IMR-90 (cell line): ENCODE data around the gene SLX1B. TPM values are rescaled to one million over a fixed set of nuclear protein-coding genes. Genes with fewer than 3 reads are reported as not detected.
"Not testable (repeated sequence)": the region's sequence is repeated elsewhere in the genome, so short reads cannot be mapped to it uniquely, and the experiment has no call there.

Experiments
- ATAC-seq: fragments of 200-7000 bp; cut with Tn5 transposase; 2 replicates; pipeline ENCODE4 v1.9.1; 2020; ENCODE audit warnings: low read depth, mild to moderate bottlenecking, moderate library complexity
- BruUV-seq: library from RNA; stranded (reverse); fragments of 400-500 nt; replicated peaks from 2 replicates; lab custom pipeline; 2021; lab: Mats Ljungman, UMichigan
- CTCF ChIA-PET: fragments of 300-600 bp; formaldehyde crosslinking; extraction: SDS; loops from one replicate; lab custom pipeline; 2021; ENCODE audit warnings: antibody characterized with exemption; lab: Yijun Ruan, JAX
- POLR2A ChIA-PET: fragments of 300-600 bp; sonication (Branson Sonifier 250); formaldehyde crosslinking; loops from one replicate; lab custom pipeline; 2022; ENCODE audit warnings: antibody characterized with exemption; ENCODE audit not compliant: unreplicated experiment; lab: Charles Lee
- DNase-seq: peaks from one replicate; pipeline ENCODE4 v3.0.0; 2013
- H2AFZ ChIP-seq: replicated peaks from 2 replicates; pipeline ENCODE3; 2013; ENCODE audit warnings: low read length, mild to moderate bottlenecking; ENCODE audit not compliant: poor library complexity
- H2AK5ac ChIP-seq: 2 replicates; pipeline ENCODE4 v1.6.1; 2013; ENCODE audit warnings: low read depth, low read length, inconsistent platforms
- H2AK9ac ChIP-seq: replicated peaks from 2 replicates; pipeline ENCODE3; 2013; ENCODE audit warnings: mild to moderate bottlenecking, low read depth, low read length, moderate library complexity; ENCODE audit not compliant: poor library complexity
- H2BK120ac ChIP-seq: 2 replicates; pipeline ENCODE4 v1.6.1; 2013; ENCODE audit warnings: low read depth, low read length, inconsistent platforms
- H2BK15ac ChIP-seq: 3 replicates; pipeline ENCODE4 v1.6.1; 2013; ENCODE audit warnings: low read depth, low read length, inconsistent platforms
- H2BK20ac ChIP-seq: 2 replicates; pipeline ENCODE4 v1.6.1; 2013; ENCODE audit warnings: low read depth, mild to moderate bottlenecking, inconsistent platforms, low read length, moderate library complexity
- H2BK5ac ChIP-seq: 2 replicates; pipeline ENCODE4 v1.6.1; 2013; ENCODE audit warnings: mild to moderate bottlenecking, low read depth, low read length, inconsistent platforms; ENCODE audit not compliant: poor library complexity, severe bottlenecking
- H3K14ac ChIP-seq: replicated peaks from 2 replicates; pipeline ENCODE4 v1.6.1; 2013; ENCODE audit warnings: low read depth, low read length, inconsistent platforms
- H3K18ac ChIP-seq: 2 replicates; pipeline ENCODE4 v1.6.1; 2013; ENCODE audit warnings: low read depth, low read length, control low read depth
- H3K23ac ChIP-seq: 2 replicates; pipeline ENCODE4 v1.6.1; 2013; ENCODE audit warnings: low read depth, low read length, inconsistent platforms
- H3K27ac ChIP-seq: 2 replicates; pipeline ENCODE4 v1.5.1; 2013; ENCODE audit warnings: mild to moderate bottlenecking, control low read depth, low read length; ENCODE audit not compliant: insufficient read depth
- H3K27me3 ChIP-seq: 2 replicates; pipeline ENCODE4 v1.6.1; 2013; ENCODE audit warnings: low read length; ENCODE audit not compliant: control insufficient read depth, insufficient read depth
- H3K36me3 ChIP-seq: 2 replicates; pipeline ENCODE4 v1.6.1; 2013; ENCODE audit warnings: low read length, mixed read lengths; ENCODE audit not compliant: control insufficient read depth, insufficient read depth
- H3K4ac ChIP-seq: 2 replicates; pipeline ENCODE4 v1.6.1; 2013; ENCODE audit warnings: low read depth, low read length, inconsistent platforms
- H3K4me1 ChIP-seq: 2 replicates; pipeline ENCODE4 v1.6.1; 2013; ENCODE audit warnings: low read length, mixed read lengths; ENCODE audit not compliant: control insufficient read depth, insufficient read depth
- H3K4me2 ChIP-seq: 2 replicates; pipeline ENCODE4 v1.6.1; 2013; ENCODE audit warnings: low read depth, mild to moderate bottlenecking, control low read depth, low read length, moderate library complexity
- H3K4me3 ChIP-seq: 2 replicates; pipeline ENCODE4 v1.5.1; 2013; ENCODE audit warnings: low read depth, mild to moderate bottlenecking, control low read depth, low read length, moderate library complexity; ENCODE audit not compliant: insufficient read depth
- H3K56ac ChIP-seq: 2 replicates; pipeline ENCODE4 v1.6.1; 2013; ENCODE audit warnings: low read length, inconsistent platforms; ENCODE audit not compliant: insufficient read depth; ENCODE audit errors: extremely low read depth
- H3K79me1 ChIP-seq, 2 experiments: 2 replicates each; pipeline ENCODE4 v1.6.1; 2013; ENCODE audit warnings: low read length in 2 of 2, inconsistent platforms in 1 of 2, low read depth in 1 of 2
- H3K9ac ChIP-seq: 2 replicates; pipeline ENCODE4 v1.6.1; 2013; ENCODE audit warnings: low read depth, low read length, control low read depth
- H3K9me1 ChIP-seq: 2 replicates; pipeline ENCODE4 v1.6.1; 2013; ENCODE audit warnings: low read length, inconsistent platforms; ENCODE audit not compliant: insufficient read depth
- H3K9me3 ChIP-seq: 2 replicates; pipeline ENCODE4 v1.6.1; 2013; ENCODE audit warnings: low read length; ENCODE audit not compliant: control insufficient read depth, insufficient read depth
- H4K20me1 ChIP-seq: 2 replicates; pipeline ENCODE4 v1.6.1; 2013; ENCODE audit warnings: low read length, inconsistent platforms; ENCODE audit not compliant: insufficient read depth
- H4K5ac ChIP-seq: 2 replicates; pipeline ENCODE4 v1.6.1; 2013; ENCODE audit warnings: mild to moderate bottlenecking, low read depth, low read length, control low read depth
- H4K8ac ChIP-seq, 2 experiments: 2 replicates each; pipeline ENCODE4 v1.6.1; 2013; ENCODE audit warnings: low read depth in 2 of 2, low read length in 2 of 2, control low read depth in 1 of 2, inconsistent platforms in 1 of 2
- H4K91ac ChIP-seq: 2 replicates; pipeline ENCODE4 v1.6.1; 2013; ENCODE audit warnings: low read depth, low read length, inconsistent platforms; ENCODE audit not compliant: insufficient read depth
- WGBS, 2 experiments: methylation state at CpG; one replicate each; pipeline versions ENCODE4 v1.1.5 to v1.1.7; 2013; ENCODE audit warnings: missing lambda C conversion rate in 2 of 2; ENCODE audit not compliant: insufficient read length in 1 of 2; ENCODE audit errors: extremely low coverage in 2 of 2; 5-methylcytosine and 5-hydroxymethylcytosine counted together
- dilution Hi-C: fragments of 300-500 bp; cut with HindIII; formaldehyde crosslinking; loops from one replicate; pipeline ENCODE4 v1.14.3; 2018; ENCODE audit warnings: low sequenced_read_pairs; ENCODE audit not compliant: unreplicated experiment
- in situ Hi-C: fragments of 300-500 bp; cut with MboI; formaldehyde crosslinking; loops from 3 replicates; pipeline ENCODE4 v1.14.3; 2019; ENCODE audit warnings: low sequenced_read_pairs, inconsistent platforms, mixed read lengths
- intact Hi-C: fragments of 100-400 bp; cut with micrococcal nuclease; formaldehyde crosslinking; loops from 2 replicates; pipeline ENCODE4 v1.10.0; 2022
- polyA plus RNA-seq, 3 experiments: library from polyadenylated mRNA; depleted of rRNA; stranded (reverse); fragments of >200 nt; gene quantifications; 2 replicates each; pipeline ENCODE4 v1.2.3, GENCODE V29; 2012; ENCODE audit warnings: low replicate concordance in 1 of 3
- total RNA-seq: library from RNA; depleted of rRNA; stranded (reverse); fragments of >200 nt; gene quantifications from 2 replicates; pipeline ENCODE4 v1.2.3, GENCODE V29; 2012

The SLX1B gene
- total and polyA plus RNA-seq, 2 of the 4 experiments (the other 2 are of a cell fraction) = 9.3 to 15.8 TPM

DNA sequence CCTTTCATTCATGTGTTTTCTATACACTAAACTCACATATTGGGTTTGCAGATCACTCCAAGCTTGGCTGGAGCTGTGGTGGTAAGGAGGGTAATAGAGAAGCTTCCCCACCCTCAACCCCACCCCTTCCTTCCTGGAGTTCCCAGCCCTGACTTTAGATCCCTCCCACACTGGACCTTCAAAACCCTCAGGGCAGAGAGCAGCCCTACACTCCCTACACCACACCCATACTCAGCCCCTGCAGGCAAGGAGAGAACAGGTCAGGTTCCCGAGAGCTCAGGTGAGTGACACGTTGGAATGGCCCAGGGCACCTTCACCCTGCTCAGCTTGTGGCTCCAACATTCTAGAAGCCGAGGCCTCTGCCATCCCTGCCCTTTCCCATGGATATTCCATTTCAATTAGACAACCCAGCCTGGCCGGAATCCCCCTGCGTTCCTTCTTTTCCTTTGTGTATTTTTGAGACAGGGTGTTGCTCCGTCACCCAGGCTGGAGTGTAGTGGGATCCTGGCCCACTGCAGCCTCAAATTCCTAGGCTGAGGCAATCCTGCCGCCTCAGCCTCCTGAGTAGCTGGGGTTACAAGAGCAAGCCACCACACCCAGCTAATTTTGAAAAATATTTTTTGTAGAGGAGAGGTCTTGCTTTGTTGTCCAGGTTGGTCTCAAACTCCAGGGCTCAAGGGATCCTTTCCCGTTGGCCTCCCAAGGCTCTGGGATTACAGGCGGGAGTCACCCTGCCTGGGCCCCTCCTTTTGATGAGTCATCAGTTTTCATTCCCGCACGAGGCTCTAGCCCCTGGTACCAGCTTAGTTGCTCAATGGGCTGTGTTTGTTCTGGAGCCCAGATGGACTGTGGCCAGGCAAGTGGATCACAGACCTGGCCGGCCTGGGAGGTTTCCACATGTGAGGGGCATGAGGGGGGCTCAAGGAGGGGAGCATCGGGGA, 5.6 kb downstream of the SLX1B start, which contains the start of gene SULT1A4:
Gene SULT1A4 (plus strand): TSS at position 208 of the 941 bp plus-strand sequence. CDS start 1,473 bp downstream, outside the sequence.
- H2AK9ac ChIP-seq, H3K4me2 ChIP-seq, H3K23ac ChIP-seq, dilution Hi-C loops, H3K14ac ChIP-seq, H3K79me1 ChIP-seq, H3K4me3 ChIP-seq, H2BK5ac ChIP-seq, in situ Hi-C loops, H2BK120ac ChIP-seq, H4K5ac ChIP-seq, H3K9me1 ChIP-seq, H3K4ac ChIP-seq, H2AK5ac ChIP-seq, H4K91ac ChIP-seq, POLR2A ChIA-PET, H3K4me1 ChIP-seq, H3K36me3 ChIP-seq, H4K8ac ChIP-seq, H3K18ac ChIP-seq, DNase-seq, H4K20me1 ChIP-seq, CTCF ChIA-PET, H2BK15ac ChIP-seq, intact Hi-C loops, BruUV-seq, H3K9ac ChIP-seq, H3K9me3 ChIP-seq, H2AFZ ChIP-seq, H3K27me3 ChIP-seq, H2BK20ac ChIP-seq, H3K27ac ChIP-seq, H3K56ac ChIP-seq: not testable (repeated sequence)
- peak; percentile 82 for ATAC-seq
- WGBS, 2 experiments = no CpG with 5 or more reads among the region's 13 CpGs

DNA sequence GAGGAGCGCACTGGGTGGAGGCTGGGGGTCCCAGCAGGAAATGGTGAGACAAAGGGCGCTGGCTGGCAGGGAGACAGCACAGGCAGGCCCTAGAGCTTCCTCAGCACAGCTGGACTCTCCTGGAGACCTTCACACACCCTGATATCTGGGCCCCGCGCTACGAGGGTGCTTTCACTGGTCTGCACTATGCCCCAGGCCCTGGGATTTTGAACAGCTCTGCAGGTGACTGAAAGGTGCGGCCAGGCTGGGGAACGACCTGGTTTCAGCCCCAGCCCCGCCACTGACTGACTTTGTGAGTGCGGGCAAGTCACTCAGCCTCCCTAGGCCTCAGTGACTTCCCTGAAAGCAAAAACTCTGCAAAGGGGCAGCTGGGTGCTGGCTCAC, 6.3 kb downstream of the SLX1B start:
- H3K4me3 ChIP-seq, H3K4me2 ChIP-seq, H3K18ac ChIP-seq, H3K9ac ChIP-seq, H4K91ac ChIP-seq, H2BK120ac ChIP-seq, H3K9me1 ChIP-seq, H3K79me1 ChIP-seq, H4K8ac ChIP-seq, H2BK5ac ChIP-seq, H3K4ac ChIP-seq, H2BK20ac ChIP-seq, CTCF ChIA-PET, H4K5ac ChIP-seq, H2AK9ac ChIP-seq, H4K20me1 ChIP-seq, H3K9me3 ChIP-seq, H3K4me1 ChIP-seq, BruUV-seq, in situ Hi-C loops, H3K36me3 ChIP-seq, H3K14ac ChIP-seq, H2AK5ac ChIP-seq, DNase-seq, H2AFZ ChIP-seq, H3K23ac ChIP-seq, H3K27me3 ChIP-seq, H3K56ac ChIP-seq, POLR2A ChIA-PET, dilution Hi-C loops, ATAC-seq, intact Hi-C loops, H3K27ac ChIP-seq, H2BK15ac ChIP-seq: not testable (repeated sequence)
- no CpG with 5 or more reads among the region's 9 CpGs for WGBS, 2 experiments
